Ramos (cell line): ENCODE results near the gene LSG1.
"Not testable (repeated sequence)": the region's sequence is repeated elsewhere in the genome, so short reads cannot be mapped to it uniquely, and the experiment has no call there.

Experiments used
- in situ Hi-C: fragments of 300-500 bp; cut with MboI; formaldehyde crosslinking; loops from one replicate; pipeline ENCODE4 v1.14.3; 2022; ENCODE audit warnings: low sequenced_read_pairs; ENCODE audit not compliant: unreplicated experiment

Gene LSG1

DNA sequence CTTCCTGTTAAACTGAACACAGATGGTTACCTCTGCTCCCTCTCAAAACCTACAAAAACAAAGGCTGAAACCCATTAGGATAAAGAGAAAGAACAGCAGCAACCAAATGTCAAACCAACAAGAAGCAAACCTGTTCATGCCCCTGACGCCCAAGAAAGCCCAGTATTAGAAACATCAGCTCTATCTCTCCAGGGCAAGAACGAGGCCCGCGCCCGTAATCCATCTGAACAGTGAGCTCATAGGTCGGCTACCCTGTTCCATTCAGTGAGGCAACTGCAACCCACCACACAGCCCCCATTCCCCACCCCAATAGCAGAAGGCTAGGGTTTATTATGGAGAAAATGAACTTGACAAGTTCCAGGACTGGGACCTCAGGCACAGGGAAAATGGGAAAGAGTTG, 10.0 kb downstream of the LSG1 start:
- in situ Hi-C loops = no loop called here

DNA sequence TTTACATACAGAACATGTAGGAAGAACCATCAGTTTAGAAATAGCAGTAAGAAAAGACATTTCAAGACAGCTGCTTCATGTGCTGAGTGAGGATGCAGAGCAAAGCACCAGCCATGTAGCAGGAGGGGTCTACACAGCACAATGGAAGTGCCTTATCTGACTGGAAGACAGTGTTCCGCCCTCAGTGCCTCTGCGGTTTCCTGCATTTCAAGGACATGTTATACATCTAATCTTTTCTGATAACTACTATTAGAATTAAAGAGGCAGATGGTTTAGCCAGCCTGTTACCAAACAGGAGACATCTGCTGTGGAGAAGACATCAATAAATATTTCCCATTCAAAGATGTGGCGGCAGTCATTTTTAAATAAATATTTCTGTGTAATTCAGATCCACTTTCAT, 10.6 kb downstream of the LSG1 start:
- in situ Hi-C loops = no loop called here

DNA sequence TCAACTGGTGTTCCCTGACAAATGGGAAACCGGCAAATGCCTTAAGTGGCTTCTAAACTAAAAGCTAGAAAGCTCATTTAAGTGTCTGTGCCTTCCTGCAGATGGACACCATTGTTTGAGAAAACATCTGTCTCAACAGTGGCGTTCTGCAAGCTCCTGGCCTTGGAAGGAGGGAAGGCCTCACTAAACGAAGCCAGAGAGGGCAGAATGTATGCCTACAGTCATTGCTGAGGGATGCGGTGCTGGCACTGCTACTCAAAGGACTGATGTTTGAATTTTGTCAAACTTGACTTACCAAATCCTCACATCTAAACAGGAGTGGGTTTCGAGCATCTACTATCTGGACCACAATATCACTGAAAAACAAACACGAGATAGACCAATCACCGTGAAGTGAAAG, 12.2 kb downstream of the LSG1 start:
- in situ Hi-C loops = no loop called here

GRCh38 chr3:194658477-194659242, 13.3 kb downstream of the LSG1 start:
- in situ Hi-C loops = no loop called here

GRCh38 chr3:194657439-194657838, 14.6 kb downstream of the LSG1 start:
- in situ Hi-C loops = no loop called here

- in situ Hi-C loops = no loop called here
Observed at GRCh38 chr3:194654443-194654842, 17.5 kb downstream of the LSG1 start.

DNA sequence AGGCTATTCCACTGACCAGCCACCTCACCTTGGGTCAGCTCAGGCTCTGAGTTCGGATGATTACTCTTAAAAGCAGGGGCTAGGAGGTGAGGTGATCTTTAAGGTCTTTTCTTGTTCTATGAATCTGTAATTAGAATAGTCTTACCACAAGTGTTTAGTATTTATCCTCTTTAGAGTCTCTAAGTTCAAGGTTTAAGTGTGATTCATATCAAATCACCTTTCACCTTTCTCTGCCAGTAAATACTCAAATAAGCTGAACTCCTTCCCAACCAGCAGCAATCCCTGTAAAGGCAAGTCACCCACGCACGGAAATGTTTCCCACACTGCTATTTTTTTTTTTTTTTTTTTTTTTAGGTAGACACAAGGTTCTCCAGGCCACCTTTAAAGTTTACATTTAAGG, 24.2 kb downstream of the LSG1 start:
- in situ Hi-C loops = no loop called here

- in situ Hi-C loops = no loop called here
Observed at GRCh38 chr3:194642769-194643168, 29.2 kb downstream of the LSG1 start.

DNA sequence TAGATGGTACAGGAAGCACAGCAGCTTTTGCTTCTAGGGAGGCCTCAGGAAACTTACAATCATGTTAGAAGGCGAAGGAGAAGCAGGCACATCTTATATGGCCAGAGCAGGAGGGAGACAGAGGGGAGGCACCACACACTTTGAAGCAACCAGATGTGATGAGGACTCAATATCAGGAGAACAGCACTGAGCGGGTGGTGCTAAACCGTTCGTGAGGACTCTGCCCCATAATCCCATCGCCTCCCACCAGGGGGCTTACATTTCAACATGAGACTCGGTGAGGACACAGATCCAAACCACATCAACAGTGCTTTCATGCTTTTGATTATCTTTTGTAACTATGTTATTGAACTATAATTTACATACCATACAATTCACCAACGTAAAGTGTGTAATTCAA, 31.2 kb downstream of the LSG1 start:
- in situ Hi-C loops = no loop called here

DNA sequence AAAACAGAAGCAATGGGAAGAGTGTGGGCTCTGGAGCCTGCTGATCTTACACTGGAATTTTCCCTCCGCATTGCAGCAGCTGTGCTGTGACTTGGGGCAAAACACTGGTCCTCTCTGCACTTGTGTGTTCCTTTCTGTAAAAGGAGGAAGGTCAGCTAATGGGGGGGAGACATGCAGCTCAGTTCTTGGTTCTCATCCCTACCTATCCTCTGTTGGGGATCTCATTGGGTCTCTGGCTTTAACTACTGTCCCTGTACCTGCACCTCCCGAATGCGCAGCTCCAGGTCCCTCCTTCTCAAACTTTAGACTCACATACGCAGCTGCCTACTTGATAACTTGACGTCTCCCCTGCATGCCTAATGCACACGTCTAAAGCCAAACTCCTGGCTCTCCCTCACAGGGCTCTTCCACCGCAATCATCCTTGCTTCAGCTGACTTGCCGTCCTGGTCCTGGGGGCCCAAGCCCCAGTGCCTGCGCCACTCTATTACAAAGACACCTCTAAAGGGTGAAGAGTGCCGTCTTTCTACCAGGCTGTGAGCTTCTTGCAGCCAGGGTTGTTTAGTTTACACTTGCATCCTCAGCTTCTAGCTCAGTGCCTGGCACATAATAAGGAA, 32.9 kb downstream of the LSG1 start:
- in situ Hi-C loops = no loop called here

DNA sequence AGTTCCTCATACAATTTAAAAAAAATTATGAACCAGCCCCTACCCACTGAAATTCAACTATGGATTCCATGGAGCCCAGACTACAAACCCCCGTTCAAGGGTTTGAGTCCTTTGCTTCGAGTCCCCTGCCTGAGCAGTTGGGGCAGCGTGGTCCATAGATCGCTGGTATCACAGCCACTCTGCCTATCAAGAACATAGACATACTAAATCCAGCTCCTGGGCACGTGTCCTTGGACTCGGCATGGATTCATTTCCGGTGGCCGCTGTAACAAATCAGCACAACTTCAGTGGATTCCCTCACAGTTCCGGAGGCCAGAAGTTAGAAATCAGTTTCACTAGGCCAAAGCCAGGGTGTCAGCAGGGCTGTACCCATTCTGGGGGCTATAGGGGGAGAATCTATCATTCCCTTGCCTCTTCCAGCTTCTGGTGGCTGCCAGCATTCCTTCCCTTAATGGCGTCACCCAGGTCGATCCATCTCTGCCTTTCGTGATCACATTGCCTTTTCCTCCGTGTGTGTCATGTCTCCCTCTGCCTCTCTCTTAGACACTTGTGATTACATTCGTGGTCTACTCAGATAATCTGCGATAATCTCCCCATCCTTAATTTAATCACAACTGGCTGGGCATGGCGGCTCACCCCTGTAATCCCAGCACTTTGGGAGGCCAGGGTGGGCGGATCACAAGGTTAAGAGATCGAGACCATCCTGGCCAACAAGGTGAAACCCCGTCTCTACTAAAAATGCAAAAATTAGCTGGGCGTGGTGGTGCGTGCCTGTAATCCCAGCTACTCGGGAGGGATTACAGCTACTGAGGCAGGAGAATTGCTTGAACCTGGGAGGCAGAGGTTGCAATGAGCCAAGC, 34.2 kb downstream of the LSG1 start:
- in situ Hi-C loops = no loop called here

DNA sequence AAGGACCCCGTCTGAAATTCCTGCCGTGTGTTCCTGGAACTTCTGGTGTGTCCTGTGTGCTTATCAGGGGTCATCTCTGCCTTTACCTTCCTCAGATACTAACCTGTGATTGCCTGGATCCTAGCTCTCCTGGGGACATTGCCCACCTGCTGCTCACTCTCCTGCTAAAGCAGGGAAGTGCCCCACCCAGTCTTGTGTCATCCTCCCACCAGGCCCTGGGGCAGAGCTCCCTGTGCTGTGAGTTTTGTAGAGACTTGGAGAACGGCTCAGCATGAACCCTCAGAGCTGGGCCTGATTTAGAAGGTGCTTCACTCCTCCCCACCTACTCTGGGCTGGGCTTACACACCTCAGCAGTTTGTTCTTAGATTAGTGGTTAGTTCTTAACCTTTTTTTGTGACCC, 34.9 kb downstream of the LSG1 start:
- in situ Hi-C loops = no loop called here

DNA sequence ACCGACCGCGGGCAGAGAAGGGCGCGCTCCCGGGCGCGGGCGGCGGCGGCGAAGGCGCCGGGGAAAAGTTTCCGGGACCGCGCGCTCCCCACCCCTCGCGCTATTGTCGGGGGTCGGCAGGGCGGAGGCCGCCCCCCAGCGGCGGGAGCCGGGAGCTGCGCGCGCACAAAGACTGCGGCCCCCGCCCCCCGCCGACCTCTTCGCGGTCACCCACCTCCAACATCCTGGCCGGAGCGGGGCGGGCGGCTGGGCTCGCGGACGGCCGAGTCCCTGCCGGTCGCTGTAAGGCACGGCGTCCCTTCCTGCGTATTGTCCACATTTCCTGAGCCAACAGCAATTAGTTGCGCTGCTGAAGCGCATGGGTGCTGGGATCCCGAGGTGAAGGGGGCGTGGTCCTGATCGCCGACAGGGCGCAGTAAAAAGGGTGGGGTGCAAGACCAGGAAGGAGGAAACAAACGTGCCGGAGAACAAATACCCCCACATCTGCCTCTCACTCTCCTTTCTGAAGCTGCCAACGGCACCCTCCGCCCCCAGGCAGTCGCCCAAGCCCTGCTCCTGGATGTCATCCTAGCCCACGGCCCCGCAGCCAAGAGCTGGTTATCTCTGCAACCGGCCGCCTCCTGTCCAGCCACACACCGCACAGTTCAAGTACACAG, 38.5 kb downstream of the LSG1 start, which contains the start of gene TMEM44:
Gene TMEM44 (minus strand): TSS at position 71 of the 656 bp plus-strand sequence. CDS start 204 bp downstream, outside the sequence.
- in situ Hi-C loops = no loop called here

DNA sequence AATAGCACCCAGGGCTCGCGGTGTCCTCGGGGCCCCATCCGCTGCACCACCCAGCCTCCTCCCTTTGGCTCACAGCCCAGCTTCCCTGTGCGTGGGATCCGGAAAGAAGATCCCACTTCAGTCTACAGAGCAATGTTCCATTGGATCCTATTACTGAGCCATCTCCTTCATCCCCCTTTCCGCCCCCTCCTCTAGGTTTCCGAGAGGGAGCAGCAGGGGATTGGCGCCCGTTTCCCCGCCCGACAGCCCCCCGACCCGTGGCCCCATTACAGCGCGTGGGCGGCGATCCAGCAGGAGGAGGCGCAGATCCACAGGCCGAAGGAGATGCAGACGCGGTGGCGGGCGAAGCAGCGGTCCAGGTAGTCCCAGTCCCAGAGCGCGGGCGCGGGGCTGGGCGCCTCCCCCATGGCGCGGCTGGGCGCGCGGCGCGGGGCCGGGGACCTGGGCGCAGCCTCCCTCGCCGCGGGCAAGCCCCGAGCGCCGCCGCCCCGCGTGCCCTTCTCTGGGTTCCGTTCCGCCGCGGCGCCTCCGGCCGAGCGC, 39.1 kb downstream of the LSG1 start:
- in situ Hi-C loops = no loop called here

DNA sequence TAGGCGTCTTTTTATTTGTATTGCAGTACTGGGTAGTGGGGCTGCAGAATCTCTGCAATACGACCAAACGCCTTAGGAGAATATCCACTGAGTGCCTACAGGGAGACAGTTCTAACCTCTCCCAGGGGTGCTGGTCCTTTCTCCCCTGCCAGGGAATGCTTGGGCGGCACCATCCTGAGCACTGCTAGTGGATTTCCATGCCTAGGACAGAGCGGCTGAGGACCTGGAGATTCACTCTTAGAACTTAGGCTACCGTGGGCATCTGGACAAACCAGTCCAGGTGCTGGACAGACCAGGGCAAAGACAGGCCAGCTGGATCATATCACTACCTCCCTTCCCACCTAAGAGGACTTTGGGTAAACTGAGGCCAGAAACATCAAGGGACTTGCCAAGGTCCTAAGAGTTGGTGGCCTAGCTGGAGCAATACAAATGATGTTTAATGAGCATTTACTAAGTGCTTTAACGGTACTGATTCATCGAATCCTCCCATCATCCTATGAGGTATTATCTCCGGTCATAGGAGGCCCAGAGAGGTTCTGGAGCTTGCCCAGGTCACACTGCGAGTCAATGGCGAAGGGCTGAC, 39.7 kb downstream of the LSG1 start:
- in situ Hi-C loops = no loop called here

DNA sequence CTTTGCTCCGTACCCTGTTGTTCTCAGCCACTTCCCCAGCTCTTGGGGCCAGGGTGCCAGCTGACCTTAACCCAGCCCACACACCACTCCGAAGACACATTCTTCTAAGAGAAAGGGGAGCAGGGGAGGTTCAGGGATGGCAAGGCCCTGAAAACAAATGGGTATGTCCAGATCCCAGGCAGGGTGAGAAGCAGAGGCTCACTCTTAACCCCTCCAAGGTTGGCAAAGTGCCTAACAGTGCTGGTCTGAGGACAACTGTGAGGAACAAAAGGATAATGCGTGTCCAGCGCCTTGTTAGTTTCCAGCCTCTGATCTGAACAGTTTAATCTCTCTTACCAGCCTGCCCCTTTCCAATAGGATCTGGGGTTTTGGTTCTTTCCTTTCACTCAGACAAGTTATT, 40.3 kb downstream of the LSG1 start:
- in situ Hi-C loops = no loop called here

GRCh38 chr3:194630681-194631080, 41.3 kb downstream of the LSG1 start:
- in situ Hi-C loops = not testable (repeated sequence)

DNA sequence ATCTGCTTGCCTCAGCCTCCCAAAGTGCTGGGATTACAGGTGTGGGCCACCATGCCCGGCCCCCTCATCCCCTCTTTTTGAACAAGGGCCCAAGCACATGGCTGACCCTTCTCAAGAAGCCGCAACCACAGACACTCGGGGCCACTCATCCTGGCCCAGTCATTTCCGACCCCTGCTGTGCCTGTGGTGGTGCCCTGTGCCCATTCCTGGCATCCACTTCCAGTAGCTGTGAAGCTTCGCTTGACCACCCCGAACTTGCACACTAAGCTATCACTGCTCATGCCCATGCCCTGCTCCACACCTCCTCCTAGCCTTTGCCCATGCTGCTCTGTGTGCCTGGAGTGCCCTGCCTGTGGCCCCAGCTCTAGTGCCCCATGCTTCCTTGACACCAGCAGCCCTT, 47.0 kb downstream of the LSG1 start:
- in situ Hi-C loops = no loop called here

DNA sequence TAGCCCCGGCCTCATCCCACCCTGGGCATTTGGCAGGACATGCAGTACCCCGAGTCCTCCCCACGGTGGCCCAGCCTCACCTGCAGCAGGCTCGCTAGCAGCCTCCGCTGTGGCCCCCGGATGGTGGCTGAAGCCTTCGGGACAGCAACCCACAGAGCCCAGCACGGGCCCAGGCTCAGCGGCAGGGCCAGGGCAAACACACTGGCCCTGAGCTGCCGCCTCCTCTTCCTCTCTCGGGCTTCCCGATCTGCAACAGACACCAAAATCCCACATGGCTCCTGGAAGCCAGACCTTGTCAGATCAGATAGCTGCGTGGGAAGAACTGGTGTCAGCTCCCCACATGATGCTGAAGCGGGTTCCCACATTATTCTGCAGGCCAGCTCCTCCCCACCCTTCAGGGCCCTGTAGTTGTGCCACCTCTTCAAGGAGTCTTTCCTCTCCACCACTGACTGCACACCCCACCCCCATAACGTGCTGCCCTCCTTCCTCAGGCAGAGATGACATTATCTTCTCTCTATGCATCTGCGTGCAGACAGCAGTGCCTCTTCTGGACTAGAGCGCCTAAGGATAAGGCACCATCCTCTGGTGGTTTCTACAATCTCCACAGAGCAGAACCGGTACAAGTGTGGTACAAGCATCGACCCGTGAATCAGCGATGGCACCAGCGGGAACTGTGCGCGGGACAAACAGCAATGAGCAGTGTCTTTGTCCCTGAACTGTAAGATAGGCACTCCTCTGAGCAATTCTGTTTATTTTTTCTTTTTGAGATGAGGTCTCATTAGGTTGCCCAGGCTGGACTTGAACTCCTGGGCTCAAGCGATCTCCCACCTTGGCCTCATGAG, 48.3 kb downstream of the LSG1 start:
- in situ Hi-C loops = no loop called here
